GM19372 (cell line): ENCODE data around the gene PCDHA1.
"Not testable (repeated sequence)": the region's sequence is repeated elsewhere in the genome, so short reads cannot be mapped to it uniquely, and the experiment has no call there.

ENCODE experiments used
- ATAC-seq: cut with Tn5 transposase; IDR thresholded peaks from one replicate; pipeline ENCODE4 v1.9.1; 2021; ENCODE audit warnings: mild to moderate bottlenecking, low read depth, moderate library complexity; ENCODE audit not compliant: unreplicated experiment

The PCDHA1 gene

GRCh38 chr5:140806834-140807775 lies 21.2 kb downstream of the PCDHA1 start, which contains the start of gene PCDHA4:
Gene PCDHA4, plus strand, starts transcription at chr5:140807068.
- ATAC-seq, result no peak

- ATAC-seq, result not testable (repeated sequence)
Observed at GRCh38 chr5:140808241-140808888, 22.4 kb downstream of the PCDHA1 start.

- ATAC-seq, result no peak
Observed at GRCh38 chr5:140808889-140809291, 22.9 kb downstream of the PCDHA1 start.

- ATAC-seq, result no peak
Observed at GRCh38 chr5:140821375-140822280, 35.7 kb downstream of the PCDHA1 start, which contains the start of gene PCDHA5. Gene PCDHA5, plus strand, starts transcription at chr5:140821613.

GRCh38 chr5:140822281-140822629 lies 36.3 kb downstream of the PCDHA1 start:
- no peak for ATAC-seq

GRCh38 chr5:140822969-140823368 lies 37.0 kb downstream of the PCDHA1 start:
- not testable (repeated sequence) for ATAC-seq

- no peak for ATAC-seq
Observed at GRCh38 chr5:140823475-140823874, 37.5 kb downstream of the PCDHA1 start.

GRCh38 chr5:140827704-140828361 lies 41.9 kb downstream of the PCDHA1 start, which contains the start of gene PCDHA6:
Gene PCDHA6, plus strand, starts transcription at chr5:140827960. Its CDS starts 132 bp downstream, at chr5:140828092.
- no peak for ATAC-seq

- no peak for ATAC-seq
Observed at GRCh38 chr5:140828362-140828737, 42.4 kb downstream of the PCDHA1 start.

GRCh38 chr5:140829511-140830501 lies 43.9 kb downstream of the PCDHA1 start:
- ATAC-seq, result not testable (repeated sequence)

GRCh38 chr5:140833993-140834392 lies 48.1 kb downstream of the PCDHA1 start, which contains the start of gene PCDHA7:
Gene PCDHA7, plus strand, starts transcription at chr5:140834269. Its CDS starts 115 bp downstream, at chr5:140834384.
- no peak for ATAC-seq

GRCh38 chr5:140834439-140835008 lies 48.6 kb downstream of the PCDHA1 start:
- not testable (repeated sequence) for ATAC-seq

GRCh38 chr5:140835622-140836510 lies 49.9 kb downstream of the PCDHA1 start:
- no peak for ATAC-seq

- ATAC-seq, result no peak
Observed at GRCh38 chr5:140840978-140841962, 55.3 kb downstream of the PCDHA1 start, which contains the start of gene PCDHA8. Gene PCDHA8, plus strand, starts transcription at chr5:140841187. Its CDS starts 135 bp downstream, at chr5:140841322.

GRCh38 chr5:140842798-140843733 lies 57.1 kb downstream of the PCDHA1 start:
- no peak for ATAC-seq
